Measurements from ENCODE around the gene PIGK. TPM values are rescaled to one million over a fixed set of nuclear protein-coding genes. Genes with fewer than 3 reads are reported as not detected.
A peak's percentile ranks its signal among the peaks of the same experiment; 100 is the strongest.

Gene PIGK
- 10 to 100 TPM in 3 of 4 donors, 1 to 10 TPM in 1; 7.8 to 15.9 (median 12.8) TPM for total RNA-seq

DNA sequence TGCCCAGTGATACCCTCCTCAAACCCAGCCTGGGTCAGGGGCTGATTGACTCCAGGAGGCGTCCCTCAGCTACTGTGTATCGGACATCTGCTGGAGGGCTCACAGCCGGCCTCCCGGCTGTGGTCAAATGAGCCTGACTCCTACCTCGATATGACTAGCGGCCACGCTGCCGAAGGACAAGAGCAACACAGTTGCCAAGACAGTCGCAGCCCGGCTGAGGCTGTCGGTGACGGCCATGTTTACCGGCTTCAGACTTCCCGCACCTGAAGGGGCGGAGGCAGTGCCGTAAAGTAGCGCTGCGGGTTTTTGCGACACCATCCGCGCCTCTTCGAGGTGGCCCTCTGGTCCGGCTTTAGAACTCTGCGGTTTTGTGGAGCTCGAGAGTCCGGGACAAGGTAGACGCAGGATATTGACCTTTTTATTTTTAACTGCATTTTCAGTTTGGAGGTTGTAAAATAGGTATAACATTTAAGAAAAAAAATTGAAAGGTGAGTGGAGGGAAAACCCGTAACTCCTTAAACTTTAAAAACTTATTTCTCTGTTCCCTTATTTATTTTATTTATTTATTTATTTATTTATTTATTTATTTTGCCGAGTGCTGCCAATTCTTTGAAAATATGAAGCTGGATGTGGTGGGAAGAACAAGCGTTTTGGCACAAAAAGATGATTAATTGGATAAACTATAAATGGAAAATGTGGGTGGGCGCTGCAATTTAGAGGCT lies at the start of gene PIGK:
TSS of gene PIGK (minus strand) at position 265 of the 722 bp plus-strand sequence. CDS start at position 237, 28 bp downstream.
- Histone ChIP-seq H3K27me3 (no peaks in the 10 kb centered on the region), H3K27ac (peak within 1 kb of the TSS; percentile 77 to 91 (median 91)), H3K9me3 (no peaks in the 10 kb centered on the region), H3K4me1 (peaks cover 0 to 23% (median 9%) of the 10 kb centered on the region in 3 donors), H3K36me3 (no peaks in the 10 kb centered on the region), H3K4me3 (peak within 1 kb of the TSS; percentile 64 to 88 (median 81))
- TF ChIP-seq CTCF (IDR thresholded peaks at IDR 0.05): no peak
- TF ChIP-seq POLR2A (IDR thresholded peaks at IDR 0.05): no peak
- intact Hi-C loops (cut with DNase I): no loop called here
- DNase-seq: peak; percentile 41
- WGBS, 2 donors: 0 to 2% methylated on average over 21 to 27 of the region's 31 CpGs

- TF ChIP-seq POLR2A (IDR thresholded peaks at IDR 0.05): no peak
- no peak for TF ChIP-seq CTCF (IDR thresholded peaks at IDR 0.05)
- H3K27ac ChIP-seq: no peak overlapping the region
- H3K27me3 ChIP-seq: no peaks in the 10 kb centered on the region
- intact Hi-C loops (cut with DNase I): no loop called here
- H3K4me1 ChIP-seq: no peaks in the 10 kb centered on the region
- no peaks in the 10 kb centered on the region for H3K9me3 ChIP-seq
- no peaks in the 10 kb centered on the region for H3K36me3 ChIP-seq
- no peak overlapping the region for H3K4me3 ChIP-seq
- 32 to 42% methylated on average over 1 of the region's 1 CpG for WGBS, 2 donors
- no peak for DNase-seq
Observed at GRCh38 chr1:77267035-77267434, 47.8 kb upstream of the PIGK start.

GRCh38 chr1:77265180-77265579 lies 46.0 kb upstream of the PIGK start:
- H3K4me3 ChIP-seq: no peak overlapping the region
- H3K27ac ChIP-seq: no peak overlapping the region
- TF ChIP-seq POLR2A (IDR thresholded peaks at IDR 0.05): no peak
- no peak for TF ChIP-seq CTCF (IDR thresholded peaks at IDR 0.05)
- DNase-seq: no peak
- intact Hi-C loops (cut with DNase I): no loop called here
- 27 to 75% methylated on average over 1 of the region's 1 CpG for WGBS, 2 donors
- H3K9me3 ChIP-seq: no peaks in the 10 kb centered on the region
- no peaks in the 10 kb centered on the region for H3K27me3 ChIP-seq
- no peaks in the 10 kb centered on the region for H3K4me1 ChIP-seq
- no peaks in the 10 kb centered on the region for H3K36me3 ChIP-seq

GRCh38 chr1:77263708-77264107 lies 44.5 kb upstream of the PIGK start:
- no peaks in the 10 kb centered on the region for H3K36me3 ChIP-seq
- no peak for TF ChIP-seq CTCF (IDR thresholded peaks at IDR 0.05)
- TF ChIP-seq POLR2A (IDR thresholded peaks at IDR 0.05): no peak
- DNase-seq: no peak
- no peak overlapping the region for H3K4me3 ChIP-seq
- 21 to 60% methylated on average over 1 of the region's 1 CpG for WGBS, 2 donors
- H3K27ac ChIP-seq: no peak overlapping the region
- no peaks in the 10 kb centered on the region for H3K4me1 ChIP-seq
- no peaks in the 10 kb centered on the region for H3K9me3 ChIP-seq
- intact Hi-C loops (cut with DNase I): no loop called here
- no peaks in the 10 kb centered on the region for H3K27me3 ChIP-seq

GRCh38 chr1:77253211-77253610 lies 34.0 kb upstream of the PIGK start:
- DNase-seq: no peak
- TF ChIP-seq POLR2A (IDR thresholded peaks at IDR 0.05) (no peak), CTCF (IDR thresholded peaks at IDR 0.05) (no peak)
- no peaks in the 10 kb centered on the region for H3K36me3 ChIP-seq
- intact Hi-C loops (cut with DNase I): no loop called here
- no peaks in the 10 kb centered on the region for H3K4me1 ChIP-seq
- no peak overlapping the region for H3K4me3 ChIP-seq
- H3K9me3 ChIP-seq: peaks cover 0 to 11% (median 0%) of the 10 kb centered on the region in 3 donors
- H3K27me3 ChIP-seq: no peaks in the 10 kb centered on the region
- 63 to 87% methylated on average over 1 of the region's 1 CpG for WGBS, 2 donors
- no peak overlapping the region for H3K27ac ChIP-seq
